HG02840 (cell line): ENCODE measurements around the gene RTP3.

ENCODE experiments used
- ATAC-seq: cut with Tn5 transposase; IDR thresholded peaks from one replicate; pipeline ENCODE4 v1.9.1; 2021; ENCODE audit warnings: mild to moderate bottlenecking, moderate library complexity, moderate number of reproducible peaks; ENCODE audit not compliant: unreplicated experiment, low FRiP score

Gene RTP3

GRCh38 chr3:46468753-46469600 is 28.8 kb upstream of the RTP3 start:
- ATAC-seq, result no peak

GRCh38 chr3:46469680-46470357 is 28.0 kb upstream of the RTP3 start:
- ATAC-seq, result no peak

DNA sequence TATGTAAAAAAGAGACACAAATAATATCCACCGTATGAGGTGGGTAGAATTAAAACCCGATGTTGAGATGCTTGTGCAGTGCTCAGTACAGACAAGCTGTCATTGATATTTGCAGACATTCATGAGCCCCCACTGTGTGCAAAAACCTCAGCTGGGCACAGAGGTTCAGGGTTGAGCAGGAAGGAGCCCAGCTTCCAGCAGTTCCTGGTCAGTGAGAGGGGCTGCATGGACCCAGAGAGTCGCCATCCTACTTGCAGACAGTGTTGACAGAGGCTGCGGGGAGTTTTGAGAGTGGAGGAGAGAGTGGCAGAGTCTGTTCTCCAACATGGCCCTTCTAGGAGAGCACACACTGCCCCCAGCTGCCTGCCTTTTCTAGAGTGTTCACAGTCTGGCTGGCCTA is 26.9 kb upstream of the RTP3 start:
- ATAC-seq, result no peak

DNA sequence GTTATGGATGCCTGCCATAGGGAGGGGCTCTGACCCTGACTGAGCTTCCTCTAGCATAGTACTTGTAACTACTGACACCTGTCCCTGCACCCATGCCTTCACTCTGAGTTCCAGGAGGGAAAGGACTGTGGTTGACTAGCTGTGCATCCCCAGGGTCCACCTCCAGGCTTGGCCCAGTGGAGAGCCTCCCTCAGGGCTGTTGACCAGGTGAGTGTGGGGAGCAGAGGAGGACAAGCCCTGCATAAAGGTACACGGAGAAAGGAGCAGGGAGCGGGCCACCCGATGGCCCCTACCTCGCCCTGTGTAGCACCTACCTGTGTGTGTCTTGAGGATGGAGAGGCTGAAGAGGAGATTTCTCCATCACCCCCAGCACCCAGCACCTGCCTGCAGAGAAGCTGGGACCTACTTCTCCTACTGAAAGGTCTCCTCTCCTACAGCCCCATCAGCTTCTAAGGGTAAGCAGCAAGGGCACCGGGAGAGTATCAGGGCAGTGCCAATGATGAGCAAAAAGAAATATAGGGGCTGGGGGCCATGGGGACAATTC is 26.3 kb upstream of the RTP3 start:
- ATAC-seq, result no peak

GRCh38 chr3:46472736-46473135 is 25.0 kb upstream of the RTP3 start:
- ATAC-seq, result no peak

DNA sequence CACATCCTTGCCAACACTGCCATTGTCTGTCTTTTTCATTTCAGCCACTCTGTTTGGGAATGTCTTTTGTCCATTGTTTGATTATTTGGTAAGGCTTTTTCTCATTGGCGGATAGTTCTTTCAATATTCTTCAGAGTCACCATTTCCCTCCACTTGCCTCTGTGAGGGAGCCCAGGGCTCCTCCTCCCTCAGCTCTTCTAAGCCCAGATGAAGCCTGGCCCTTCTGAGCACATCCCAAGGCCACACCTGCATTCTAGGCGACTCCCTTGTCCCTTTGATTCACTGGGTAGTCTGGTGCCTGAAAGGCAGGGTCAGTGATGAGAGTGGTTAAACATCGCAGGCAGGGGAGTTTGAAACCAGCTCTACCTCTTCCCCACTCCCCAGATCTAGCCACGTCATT is 20.6 kb upstream of the RTP3 start:
- ATAC-seq, result no peak

GRCh38 chr3:46477756-46478155 is 20.0 kb upstream of the RTP3 start:
- ATAC-seq, result no peak

GRCh38 chr3:46478341-46478740 is 19.4 kb upstream of the RTP3 start:
- no peak for ATAC-seq

GRCh38 chr3:46479021-46479420 is 18.8 kb upstream of the RTP3 start:
- ATAC-seq, result no peak

GRCh38 chr3:46479696-46480095 is 18.1 kb upstream of the RTP3 start:
- no peak for ATAC-seq

DNA sequence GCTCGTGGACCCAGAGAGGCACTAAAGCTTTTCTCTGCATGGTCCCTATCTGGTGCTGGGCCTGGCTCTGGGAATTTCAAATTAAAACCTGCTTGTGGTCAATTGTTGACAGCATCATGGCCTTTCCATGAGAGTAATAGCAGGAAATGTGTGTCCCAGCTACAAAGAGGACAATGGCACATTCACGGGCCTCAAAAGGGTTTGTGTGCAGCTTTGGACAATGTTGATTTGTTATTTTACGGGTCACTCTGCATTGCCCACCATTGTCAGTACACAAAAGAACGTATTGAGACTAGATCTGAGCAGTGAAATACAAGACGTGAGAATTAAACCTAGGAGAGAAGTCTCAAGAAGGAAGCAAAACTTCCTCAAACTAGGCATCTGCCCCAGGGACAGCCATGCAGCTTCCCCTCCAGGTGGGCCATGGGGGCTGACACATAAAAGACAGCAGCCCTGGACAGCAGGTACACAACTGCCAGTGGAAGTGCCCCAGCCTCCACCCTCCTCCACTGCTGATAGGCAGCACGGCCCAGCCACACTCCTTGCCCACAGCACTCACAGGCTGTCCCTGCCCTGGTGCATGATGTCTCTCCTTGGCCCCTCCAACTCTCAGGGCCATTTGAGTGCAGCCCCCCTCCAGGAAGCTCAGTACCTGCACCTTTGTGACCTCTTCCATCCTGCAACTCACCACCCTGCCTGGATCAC is 17.1 kb upstream of the RTP3 start:
- no peak for ATAC-seq

GRCh38 chr3:46481636-46482035 is 16.1 kb upstream of the RTP3 start:
- ATAC-seq, result no peak

- ATAC-seq, result no peak
These were observed 15.0 kb upstream of the RTP3 start for GRCh38 chr3:46482632-46483350.

DNA sequence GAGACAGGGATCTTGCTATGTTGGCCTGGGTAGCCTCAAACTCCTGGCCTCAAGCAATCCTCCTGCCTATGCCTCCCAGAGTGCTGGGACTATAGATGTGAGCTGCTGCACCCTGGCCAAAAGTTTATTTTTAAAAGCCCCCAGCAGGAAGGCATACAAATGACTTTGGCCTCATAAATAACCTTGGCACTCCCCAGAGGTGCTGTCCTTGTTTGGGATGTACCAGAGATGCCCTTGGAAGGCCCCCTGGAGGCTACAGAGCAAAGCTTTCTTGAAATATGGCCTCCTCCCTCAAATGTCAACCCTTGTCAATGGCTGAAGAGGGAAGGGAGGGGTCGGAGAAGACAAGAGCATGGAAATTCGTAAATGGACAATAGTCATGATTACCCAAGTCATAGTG is 14.0 kb upstream of the RTP3 start:
- ATAC-seq, result no peak

- no peak for ATAC-seq
These were observed 13.4 kb upstream of the RTP3 start for GRCh38 chr3:46484388-46484787.

GRCh38 chr3:46484911-46485778 is 12.6 kb upstream of the RTP3 start:
- no peak for ATAC-seq

- no peak for ATAC-seq
These were observed 12.0 kb upstream of the RTP3 start for GRCh38 chr3:46485779-46486175.

- peak; percentile 73 for ATAC-seq
These were observed 8.9 kb upstream of the RTP3 start for GRCh38 chr3:46488735-46489361.

DNA sequence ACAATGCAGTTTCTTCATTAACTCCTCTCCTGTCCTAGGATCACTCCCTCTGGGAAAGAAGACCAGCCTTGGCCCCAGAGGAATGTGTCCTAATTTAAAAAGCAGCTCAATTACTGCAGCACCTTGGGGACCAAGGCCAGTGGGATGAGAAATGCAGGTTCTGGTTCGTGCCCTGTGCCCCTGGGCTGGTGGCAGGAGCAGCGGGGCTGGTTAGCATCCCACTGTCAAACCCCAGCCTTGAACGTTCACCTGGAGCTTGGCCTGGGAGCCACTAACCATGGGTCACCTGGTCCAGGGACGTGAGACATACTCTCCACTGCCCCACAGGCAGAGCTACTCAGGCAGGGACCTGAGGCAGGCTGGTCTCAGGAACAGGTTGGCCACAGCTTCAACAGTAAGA is 8.4 kb upstream of the RTP3 start:
- no peak for ATAC-seq
